NCI-H774 (cell line): ENCODE measurements around the gene RNF152.
A peak's percentile ranks its signal among the peaks of the same experiment; 100 is the strongest.

Source experiments
- DNase-seq: peaks from one replicate; lab custom pipeline; 2025; lab: John Stamatoyannopoulos, UW

RNF152 gene

DNA sequence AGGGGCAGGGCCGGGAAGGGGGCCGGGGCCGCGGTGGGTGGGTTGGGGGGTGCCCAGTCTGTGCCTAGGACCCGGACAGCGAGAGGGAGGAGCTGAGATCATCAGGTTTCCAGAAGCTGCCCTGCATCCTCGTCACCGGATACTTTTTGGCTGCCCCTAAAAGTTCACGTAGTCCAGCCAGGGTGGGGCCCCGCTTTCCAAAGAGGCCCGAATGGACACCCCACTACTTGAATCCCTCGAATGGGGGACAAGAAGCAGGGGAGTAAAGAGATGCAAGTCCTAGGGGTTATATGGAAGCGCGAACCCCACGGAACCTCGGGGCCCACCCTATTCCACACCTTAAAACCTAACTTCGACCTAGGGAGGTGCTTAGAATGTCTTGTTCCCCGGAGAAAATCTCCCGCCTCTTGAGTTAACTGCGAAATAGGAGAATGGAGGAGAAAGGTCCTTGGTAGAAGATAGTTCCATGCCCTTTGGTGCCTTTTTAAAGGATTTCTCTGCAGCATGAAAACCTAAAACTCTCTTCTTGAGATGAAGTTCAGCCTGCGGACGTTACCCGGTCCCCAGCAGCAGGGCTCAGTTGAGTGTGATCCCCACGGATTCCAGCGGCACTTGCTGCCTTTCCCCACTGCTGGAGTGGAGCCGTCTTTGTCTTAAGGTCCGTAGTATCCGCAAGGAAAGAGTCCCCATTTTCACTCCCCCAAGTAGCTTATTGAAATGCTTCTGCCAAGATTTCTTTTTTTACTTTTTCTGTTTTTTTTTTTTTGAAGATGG, 2.1 kb upstream of the RNF152 start:
- no peak for DNase-seq

DNA sequence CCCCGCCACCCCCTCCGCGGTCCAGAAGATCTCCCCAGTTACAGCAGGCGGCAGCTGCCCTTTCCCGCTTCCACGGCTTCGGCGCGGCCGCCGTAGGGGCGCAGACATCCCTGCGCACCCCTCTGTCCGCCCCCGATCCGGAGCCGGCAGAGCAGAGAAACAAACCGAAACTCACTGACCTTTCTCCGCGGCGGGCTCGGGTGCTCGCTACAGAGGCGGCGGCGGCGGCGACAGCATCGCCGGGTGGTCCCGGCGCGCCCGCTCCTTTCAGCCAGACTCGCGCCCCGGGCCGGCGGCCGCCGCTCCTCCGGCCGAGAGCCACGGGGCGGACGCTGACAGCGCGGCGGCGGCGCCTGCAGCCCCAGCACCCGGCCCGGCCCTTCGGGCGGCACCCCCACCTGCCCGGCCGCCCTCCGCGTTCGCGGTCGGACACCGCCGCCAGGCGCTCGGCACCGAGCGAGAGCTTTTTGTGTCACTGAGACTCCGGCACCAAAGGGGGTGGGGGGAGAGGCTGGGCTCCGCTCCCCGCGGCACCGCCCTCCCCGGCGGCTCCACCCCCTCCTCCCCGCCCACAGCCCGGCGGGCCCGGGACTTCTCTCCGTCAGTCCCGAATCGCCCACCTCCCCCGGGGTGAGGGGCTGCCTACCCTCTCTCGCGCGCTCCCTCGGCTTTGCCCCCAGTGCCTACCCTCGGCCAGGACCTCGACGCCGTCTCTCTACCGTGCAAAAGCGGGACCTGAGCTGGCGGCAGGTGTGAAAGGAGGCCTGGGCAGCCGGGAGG, 1.4 kb upstream of the RNF152 start:
- DNase-seq: peak; percentile 83

DNA sequence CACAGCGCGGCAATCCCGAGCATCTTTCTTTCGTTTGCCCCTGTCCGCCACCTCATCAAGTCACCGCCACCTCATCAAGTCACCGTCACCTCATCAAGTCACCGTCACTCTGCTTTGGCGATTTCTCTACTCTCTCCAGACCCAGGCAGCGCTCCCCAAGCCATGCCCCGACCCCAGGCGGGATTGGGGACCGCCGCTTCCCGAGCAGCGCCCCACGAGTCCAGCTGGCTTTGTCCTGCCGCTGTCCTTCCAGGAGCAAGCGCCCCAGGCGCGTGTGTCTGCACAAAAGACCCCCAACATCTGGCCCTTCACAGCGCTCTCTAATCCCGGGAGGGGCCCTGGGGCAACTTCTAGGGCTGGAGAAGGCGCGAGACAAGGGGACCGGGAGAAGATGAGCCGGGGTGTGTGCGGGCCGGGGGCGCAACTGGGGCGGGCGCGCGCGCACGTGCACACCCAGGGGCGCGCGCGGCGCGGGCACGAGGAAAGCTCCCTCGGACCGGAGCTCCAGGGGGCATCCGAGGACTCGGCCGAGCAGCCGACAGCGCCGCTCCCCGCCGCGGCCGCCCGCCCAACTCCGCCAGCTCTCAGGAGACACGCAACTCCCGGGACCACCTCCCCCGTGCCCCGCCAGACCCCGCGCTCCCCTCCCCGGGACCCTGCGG, 633 bp upstream of the RNF152 start:
- peak; percentile 39 for DNase-seq

DNA sequence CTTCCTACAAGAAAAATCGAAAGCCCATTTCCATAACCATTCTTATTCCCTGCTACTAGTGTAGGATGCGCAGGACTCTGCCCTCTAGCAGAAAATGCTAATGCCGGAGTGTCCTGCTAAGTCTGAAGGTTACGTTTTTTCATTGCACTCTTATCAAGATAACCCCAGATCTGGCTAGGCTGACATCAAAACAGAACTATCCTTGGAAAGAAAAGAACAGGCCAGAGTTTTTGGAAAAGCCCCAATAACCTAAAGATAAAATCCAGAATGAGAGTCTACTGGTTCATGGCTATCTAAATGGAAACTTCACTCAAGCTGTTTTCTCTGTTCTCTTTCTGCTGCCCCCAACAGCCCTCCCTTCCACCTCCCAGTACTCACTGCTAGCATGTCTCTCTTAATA, 913 bp downstream of the RNF152 start:
- no peak for DNase-seq

DNA sequence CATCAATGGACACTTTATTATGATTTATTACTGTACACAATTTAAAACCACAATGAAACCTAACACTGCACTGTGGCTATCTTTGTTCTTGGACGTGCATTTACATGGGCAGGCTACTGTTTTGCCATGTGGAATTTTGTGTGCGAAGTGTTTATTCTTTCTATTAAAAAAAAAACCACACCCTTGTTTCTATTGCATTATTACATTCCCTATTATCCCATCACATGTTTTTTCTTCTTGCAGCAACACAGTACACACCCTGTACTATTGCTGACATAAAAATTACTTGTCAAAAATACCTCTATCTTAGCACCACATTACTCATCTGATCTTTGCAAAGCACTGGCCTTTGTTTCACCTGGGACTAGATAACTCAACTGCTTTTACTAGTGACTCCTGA, 1.5 kb downstream of the RNF152 start:
- DNase-seq: no peak

DNA sequence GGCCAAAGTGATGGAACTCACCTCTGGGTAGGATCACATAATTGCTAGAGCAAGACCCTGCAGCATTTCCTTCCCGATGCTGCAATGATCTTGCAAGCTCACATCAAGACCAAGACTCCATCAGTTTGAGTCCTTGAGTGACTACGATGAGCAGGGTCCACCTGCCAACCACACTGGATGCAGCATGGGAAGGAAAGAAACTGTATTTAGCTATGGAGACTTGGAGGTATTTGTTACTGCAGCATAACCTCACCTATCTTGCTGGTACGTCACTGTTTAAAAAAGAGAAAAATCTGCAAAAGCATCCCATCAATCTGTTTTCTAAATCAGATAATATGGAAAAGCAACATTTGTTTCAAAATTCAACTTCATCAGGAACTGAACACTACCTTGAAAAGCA, 2.5 kb downstream of the RNF152 start:
- DNase-seq: no peak

DNA sequence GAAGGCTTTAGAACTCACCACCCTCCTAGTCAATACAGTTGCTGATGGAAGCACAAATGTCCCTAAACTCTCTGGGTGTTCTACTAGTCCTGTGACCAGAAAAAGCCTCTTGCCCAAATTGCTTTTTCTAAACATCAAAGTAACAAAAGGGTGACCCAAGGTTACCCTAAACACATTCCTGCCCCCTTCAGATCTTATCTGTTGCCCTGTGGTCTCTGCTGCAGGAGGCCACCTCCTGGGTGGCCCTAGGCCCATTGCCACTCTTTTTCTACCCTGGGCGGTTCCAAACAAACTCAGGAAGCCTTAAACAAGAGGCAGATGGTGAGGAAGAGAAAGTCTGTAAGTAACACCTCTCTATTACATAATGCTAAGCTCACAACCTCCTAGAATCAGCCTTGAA, 3.3 kb downstream of the RNF152 start:
- no peak for DNase-seq

DNA sequence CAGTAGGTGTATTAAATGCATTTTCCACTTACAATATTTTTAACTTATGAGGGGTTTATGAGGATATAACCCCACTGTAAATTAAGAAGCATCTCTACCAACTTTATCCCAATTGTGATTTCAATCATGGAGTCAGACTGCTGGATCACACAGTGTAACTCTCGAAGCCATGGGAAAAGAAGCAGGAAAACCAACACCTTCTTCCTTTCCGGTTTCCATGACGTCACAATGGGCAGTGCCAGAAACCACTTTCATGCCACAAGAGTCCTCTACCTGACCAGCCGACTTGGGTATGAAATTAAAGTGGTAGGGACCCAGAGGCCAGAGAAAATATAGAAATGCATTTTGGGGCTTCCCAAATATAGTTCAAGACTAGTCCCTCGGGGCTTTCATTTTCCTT, 4.2 kb downstream of the RNF152 start:
- no peak for DNase-seq

DNA sequence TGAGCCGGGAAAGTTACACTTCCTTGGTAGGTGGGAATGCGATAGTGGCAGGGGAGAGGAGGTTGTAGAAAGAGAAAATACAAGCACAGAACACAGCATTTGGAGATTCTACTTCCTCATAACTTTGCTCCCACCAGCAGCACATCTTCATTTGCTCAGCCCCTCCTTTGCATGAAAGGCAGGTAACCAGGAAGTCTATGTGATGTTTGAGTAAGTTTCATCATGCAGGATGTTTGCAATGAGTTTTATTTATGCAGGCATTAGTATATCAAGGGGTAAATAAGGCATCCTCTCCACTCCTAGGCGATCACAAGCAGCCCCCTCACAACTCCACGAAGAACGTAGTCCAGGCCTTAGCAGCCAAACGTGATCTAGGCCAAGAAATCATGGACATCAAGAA, 5.0 kb downstream of the RNF152 start:
- no peak for DNase-seq

DNA sequence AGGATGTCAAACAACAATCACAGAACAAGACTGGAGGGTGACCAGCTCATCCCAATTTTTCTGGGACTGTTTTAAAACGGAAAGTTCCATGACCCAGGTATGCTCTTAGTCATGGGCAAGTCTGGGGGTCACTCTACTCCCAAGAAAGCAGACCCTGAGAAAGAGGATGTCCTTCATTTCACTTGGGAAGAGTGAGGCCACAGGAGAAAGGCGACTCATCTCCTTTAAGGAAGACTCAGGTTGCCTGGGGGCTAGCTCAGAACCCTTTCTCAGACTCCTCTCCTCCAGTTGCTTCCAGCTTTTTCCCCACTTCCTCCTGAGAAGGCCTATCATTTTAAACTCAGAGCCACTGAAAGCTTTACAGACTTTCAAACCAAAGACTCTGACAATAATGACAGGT, 9.3 kb downstream of the RNF152 start:
- no peak for DNase-seq

DNA sequence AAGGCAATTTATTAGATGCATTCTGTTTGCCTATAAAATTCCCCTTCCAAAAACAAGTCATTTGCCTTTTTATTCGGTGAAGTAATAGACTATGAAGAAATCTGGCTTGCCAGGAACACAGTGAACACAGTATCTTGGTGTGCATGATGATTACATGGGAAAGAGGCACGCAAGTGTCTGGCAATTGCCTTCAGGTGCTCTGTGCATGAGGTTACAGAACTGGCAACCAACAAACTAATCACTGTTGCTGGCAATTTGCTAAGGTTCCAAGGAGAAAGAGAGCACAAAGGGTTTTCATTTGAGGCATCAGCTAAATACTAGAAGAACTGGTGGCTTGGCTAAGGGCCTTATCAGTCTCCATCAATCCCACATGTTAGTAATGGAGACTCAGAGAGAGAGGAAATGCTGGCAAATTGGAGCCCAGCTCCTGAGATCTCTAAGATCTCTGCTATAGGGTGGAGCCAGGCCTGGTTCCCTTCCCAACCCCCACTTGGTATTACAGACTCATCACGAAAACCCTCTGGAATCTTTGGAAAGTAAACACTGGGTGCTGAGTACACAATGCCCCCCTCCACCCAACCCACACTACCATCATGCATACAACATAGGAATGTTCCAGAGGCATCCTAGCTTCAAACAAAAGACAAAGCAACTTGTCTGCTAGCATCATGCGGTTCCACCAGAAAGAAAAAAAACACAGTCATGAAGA, 10.4 kb downstream of the RNF152 start:
- DNase-seq: no peak

DNA sequence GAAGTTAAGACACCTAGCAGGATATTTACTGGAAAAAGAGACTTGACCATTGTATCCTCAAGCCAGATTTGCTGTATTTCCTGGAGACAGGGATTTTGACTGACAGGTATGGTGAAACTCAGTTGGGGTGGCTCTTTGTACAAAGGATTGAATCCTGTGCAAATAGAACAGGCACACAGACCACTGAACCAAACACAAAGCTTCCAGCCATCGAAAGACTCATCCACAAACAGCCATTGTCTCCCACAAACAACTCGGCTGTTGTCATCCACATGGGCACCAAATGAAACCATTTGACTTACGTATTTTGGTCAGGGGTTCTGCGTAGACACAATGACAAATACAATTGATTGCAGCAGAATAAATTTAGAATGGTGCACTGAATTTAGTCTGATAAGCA, 15.9 kb downstream of the RNF152 start:
- no peak for DNase-seq

DNA sequence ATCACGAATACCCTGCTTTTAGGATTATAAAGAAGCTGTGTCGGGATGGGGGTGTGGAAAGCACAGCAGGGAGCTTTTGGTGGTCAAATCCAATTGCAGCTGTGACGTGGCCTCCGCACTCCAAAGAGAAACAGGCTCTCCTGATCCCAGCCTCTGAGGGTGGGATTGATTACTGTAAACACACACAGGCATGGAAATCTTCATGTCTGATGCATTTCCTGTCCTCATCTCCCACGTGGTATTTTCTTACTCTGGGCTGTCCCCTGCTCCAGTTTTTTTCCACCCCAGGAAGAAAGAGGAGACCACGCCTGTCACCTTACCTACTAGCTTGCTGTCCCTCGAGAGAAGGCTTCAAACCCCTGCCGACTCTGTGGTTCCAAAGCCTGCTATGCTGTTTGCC, 22.7 kb downstream of the RNF152 start:
- no peak for DNase-seq

DNA sequence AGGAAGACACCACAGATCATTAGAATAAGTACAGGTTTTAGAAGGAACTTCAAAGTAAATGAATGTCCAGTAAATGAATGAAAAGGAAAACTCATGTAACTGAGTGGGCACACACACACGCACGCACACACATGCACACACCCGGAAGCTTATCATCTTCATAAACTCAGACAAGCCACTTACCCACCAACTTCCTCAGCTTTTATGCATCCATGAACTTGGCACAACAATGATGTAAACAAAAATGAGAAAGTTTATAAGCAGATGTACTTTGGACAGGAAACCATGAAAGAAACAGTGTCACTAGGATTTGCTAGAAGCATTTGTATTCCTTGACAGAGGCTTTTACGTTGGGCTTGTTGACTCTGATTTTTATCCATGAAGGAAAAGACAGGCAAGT, 23.2 kb downstream of the RNF152 start:
- no peak for DNase-seq

DNA sequence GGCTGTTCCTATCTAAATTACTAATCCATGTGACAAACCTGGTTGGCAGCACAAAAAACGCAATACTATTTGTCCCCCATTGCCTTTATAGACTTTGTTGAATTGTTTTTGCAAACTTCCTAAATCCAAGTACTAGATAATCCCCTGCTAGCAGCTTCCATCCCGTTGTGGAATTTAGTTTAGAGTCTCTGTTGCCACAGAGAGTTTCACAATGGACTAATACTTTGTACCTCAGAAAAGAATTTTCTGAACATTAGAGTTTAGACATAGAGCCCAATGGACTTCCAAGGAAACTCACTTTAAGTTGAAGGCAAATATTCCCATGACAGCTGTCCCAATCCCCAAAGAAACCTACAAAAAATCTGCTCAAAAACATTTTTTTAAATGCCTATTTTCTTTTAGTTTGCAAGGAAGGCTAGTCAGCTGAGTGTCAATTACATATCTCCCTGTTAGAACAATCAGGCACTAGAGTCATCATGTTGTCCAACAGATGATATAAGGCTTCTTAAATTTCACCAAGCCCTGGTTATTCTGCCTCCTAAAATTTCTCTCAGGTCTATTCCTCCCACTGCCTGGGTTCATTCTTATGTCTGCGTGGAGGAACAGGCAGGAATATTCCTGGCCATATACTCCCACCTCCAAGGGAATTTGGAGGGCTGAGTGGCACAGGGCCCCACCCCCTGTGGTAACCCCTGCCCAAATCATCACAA, 27.2 kb downstream of the RNF152 start:
- DNase-seq: no peak

DNA sequence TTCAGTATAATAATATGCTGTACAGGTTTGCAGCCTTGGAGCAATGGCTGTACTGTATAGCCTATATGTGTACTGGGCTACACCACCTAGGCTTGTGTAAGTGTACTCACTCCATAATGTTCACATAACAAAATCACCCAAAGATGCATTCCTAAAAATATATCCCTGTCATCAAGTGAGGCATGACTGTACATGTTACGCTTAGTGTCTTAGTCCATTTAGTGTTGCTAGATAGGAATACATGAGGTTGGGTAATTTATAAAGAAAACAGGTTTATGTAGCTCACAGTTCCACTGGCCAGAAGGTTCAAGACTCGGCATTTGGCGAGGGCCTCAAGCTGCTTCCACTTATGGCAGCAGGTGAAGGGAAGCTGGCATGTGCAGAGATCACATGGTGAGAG, 31.4 kb downstream of the RNF152 start:
- DNase-seq: no peak

DNA sequence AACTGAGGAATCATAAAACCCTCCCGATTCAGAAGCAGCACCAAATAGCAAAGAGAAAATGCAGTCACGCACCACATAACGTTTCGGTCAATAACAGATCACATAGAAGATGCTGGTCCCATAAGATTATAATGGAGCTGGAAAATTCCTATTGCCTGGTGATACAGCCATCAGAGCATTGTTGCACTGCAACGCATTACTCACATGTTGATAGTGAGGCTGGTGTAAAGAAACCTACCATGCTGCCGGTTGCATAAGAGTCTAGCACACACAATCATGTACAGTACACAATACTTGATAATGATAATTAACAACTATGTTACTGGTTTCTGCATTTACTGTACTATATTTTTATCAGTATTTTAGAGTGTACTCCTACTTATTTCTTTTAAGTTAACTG, 32.5 kb downstream of the RNF152 start:
- DNase-seq: no peak

DNA sequence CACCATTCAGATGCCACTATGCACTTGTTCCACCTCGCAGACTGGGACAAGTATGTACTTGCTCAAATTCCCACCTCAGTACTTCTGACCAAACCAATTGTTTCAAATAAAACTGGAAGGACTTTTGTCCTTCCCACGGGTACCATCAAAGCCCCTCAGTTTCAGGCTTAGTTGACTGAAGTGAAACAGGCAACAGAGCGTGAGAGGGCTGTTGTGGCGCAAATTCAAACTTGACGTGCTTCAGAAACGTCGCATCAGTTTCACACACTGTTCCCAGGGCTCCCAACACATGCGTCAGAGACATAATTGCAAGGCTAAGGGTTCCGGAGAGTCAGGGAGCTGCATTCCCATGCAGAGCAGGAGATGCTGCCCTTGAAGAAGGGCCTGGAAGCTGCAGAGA, 33.7 kb downstream of the RNF152 start:
- DNase-seq: no peak

DNA sequence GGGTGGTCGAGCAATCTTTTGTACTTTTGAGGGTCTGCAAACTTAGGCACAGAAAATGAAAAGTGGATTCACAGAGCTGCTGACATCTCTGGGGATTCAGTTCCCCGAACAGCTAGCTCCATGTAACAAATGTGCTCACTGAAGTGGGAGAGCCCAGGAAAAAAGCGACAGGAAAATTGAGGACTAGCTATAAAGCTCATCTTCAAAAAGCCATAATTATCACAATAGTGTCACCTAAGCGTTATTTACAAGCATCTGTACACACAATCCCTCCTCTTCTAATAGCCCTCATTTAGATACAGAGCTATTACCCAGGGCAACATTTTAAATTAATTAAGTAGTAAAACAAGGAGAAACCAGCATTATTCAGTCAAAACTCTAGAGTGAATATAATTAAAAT, 36.1 kb downstream of the RNF152 start:
- DNase-seq: no peak

DNA sequence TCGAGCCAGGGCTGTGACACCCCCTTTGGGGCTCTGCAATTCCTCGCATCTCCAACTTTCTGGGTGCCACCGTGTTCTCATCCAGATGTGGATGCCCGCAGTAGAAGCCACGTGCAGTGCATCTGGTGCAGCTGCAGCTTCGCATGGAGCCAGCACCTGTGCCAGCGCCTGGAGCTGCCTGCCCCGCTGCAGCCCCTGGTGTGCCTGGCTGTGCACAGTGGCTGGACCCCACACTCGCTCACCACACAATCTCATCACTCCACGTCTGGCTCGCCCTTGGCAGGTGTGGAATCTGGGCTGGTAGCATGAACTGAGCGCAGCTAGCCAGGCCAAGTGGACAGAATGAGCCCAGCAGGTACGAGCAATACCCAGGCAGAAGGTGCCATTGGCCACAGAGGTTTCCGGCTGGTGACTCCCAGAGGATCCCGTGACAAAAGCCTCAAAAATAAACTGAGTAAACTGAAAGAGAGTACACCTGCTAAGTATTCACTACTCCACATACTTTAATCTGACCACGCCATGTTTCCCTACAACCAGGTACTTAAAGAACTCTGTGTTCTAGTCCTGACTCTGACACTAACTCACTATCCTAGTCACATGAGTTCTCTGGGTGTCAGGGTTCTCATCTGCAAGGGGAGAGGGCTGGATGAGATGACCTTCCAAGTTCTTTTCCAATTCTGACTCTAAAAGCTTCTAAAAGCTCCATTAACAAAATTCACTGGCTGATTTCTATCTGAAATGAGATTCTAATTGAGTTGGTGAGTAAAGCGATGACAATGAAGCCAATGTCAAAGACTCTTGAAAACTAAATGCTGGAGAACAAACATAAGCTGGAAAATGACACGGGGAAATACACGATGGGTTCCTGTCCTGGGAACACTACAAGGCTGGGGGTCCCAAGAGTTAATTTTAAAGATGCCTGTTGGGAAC, 37.1 kb downstream of the RNF152 start:
- no peak for DNase-seq
